ENCODE measurements around the gene FDPS.

FDPS gene

DNA sequence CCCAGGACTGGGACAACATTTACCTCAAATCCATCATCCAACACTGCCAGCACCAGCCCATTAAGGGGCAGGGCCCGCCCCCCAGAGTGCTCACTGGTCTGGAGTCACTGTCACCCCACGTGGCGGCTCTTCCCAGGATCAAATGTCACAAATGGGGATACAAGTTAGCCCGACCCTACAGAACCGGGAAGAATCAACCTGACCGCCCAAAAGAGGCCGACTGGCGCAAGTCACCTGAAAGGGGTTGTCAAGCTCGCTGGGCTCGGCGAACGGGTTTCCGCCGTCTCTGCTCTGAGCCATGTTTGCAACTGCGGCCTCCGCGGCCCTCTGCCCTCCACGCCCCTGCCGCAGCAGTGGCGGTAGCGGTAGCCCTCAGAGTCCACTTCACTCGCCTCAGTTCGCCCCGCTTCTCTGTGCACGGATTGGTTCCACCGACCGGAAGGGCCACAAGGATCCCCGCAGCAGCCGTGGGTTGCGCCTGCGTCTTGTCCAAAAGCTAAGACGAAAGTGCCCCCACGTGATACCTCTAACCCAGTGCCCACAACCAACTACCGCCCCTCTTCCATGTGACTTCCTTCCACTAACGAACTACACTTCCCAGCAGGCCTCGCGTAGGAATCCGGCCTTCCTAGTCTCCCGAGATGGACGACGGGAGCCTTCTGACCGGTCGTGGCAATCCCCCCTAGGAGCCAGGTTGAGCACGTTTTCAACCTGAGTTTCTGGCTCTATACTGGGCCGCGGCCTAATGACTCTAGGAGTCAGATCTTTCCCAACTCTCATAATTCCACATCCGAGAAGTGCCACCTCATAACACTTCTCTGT lies 46.6 kb upstream of the FDPS start, which contains the start of gene SCAMP3 (continued):
- TF ChIP-seq, protein P1, sequence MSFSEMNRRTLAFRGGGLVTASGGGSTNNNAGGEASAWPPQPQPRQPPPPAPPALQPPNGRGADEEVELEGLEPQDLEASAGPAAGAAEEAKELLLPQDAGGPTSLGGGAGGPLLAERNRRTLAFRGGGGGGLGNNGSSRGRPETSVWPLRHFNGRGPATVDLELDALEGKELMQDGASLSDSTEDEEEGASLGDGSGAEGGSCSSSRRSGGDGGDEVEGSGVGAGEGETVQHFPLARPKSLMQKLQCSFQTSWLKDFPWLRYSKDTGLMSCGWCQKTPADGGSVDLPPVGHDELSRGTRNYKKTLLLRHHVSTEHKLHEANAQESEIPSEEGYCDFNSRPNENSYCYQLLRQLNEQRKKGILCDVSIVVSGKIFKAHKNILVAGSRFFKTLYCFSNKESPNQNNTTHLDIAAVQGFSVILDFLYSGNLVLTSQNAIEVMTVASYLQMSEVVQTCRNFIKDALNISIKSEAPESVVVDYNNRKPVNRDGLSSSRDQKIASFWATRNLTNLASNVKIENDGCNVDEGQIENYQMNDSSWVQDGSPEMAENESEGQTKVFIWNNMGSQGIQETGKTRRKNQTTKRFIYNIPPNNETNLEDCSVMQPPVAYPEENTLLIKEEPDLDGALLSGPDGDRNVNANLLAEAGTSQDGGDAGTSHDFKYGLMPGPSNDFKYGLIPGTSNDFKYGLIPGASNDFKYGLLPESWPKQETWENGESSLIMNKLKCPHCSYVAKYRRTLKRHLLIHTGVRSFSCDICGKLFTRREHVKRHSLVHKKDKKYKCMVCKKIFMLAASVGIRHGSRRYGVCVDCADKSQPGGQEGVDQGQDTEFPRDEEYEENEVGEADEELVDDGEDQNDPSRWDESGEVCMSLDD (tag by site-specific recombination; IDR thresholded peaks at IDR 0.05): peak; percentile 59; the same call in 1 of the 2 replicates
- TF ChIP-seq ZNF843 (tag by site-specific recombination; IDR thresholded peaks at IDR 0.05) (peak; percentile 53; the same call in 1 of the 2 replicates), ZNF223 (tag by site-specific recombination; IDR thresholded peaks at IDR 0.05) (no peak), ZNF24 (tag by site-specific recombination; IDR thresholded peaks at IDR 0.05) (peak; percentile 65; the same call in 1 of the 2 replicates), IKZF3 (tag by site-specific recombination; IDR thresholded peaks at IDR 0.05) (peak; percentile 9; the same call in 1 of the 2 replicates), GLIS1 (tag by site-specific recombination; IDR thresholded peaks at IDR 0.05) (peak; percentile 65), ZNF354C (tag by site-specific recombination; IDR thresholded peaks at IDR 0.05; ENCODE audit: borderline replicate concordance, low read depth) (no peak), ZNF837 (tag by site-specific recombination; IDR thresholded peaks at IDR 0.05) (0 out of 2 replicates have a peak, but pooled peaks have one; percentile 26), ZBTB17 (tag by site-specific recombination; IDR thresholded peaks at IDR 0.05) (peak; percentile 97), ZFHX2 (tag by site-specific recombination; conservative IDR thresholded peaks at IDR 0.05) (peak; percentile 45; the same call in 1 of the 2 replicates), SP7 (tag by site-specific recombination; IDR thresholded peaks at IDR 0.05) (0 out of 2 replicates have a peak, but pooled peaks have one; percentile 55), ZNF341 (tag by site-specific recombination; IDR thresholded peaks at IDR 0.05; ENCODE audit: low read depth) (peak; percentile 74), ZNF473 (tag by site-specific recombination; IDR thresholded peaks at IDR 0.05) (no peak)

DNA sequence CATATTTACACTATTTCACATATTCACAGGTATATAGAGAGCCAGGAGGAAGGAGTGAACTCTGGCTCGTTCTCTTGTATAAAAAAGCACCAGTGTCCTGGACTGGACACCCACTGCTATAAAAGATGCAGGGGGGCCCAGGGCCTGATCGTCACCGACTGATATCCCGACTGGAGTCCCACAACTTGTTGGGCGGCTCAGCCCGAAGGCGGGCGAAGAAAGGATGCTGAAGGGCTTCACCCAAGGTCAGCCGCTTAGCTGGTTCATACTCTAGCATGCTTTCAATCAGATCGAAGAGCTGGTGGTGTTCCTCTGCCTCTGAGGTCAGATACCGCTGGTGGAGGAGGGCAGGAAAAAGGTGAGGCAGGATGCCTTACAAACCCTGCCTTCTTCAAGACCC lies 45.6 kb upstream of the FDPS start:
- CTCF ChIA-PET: interaction anchor here (0.8 to 6.2 kb wide), 2 partner anchors 13 to 15 kb away, joined by 5 to 91 read pairs; no protein-coding TSS in a partner anchor
- no peak overlapping the region for H3K4me3 ChIP-seq (ENCODE audit: low read depth, low read length)
- no peaks in the 10 kb centered on the region for H3K9me3 ChIP-seq (ENCODE audit: control insufficient read depth, insufficient read depth, low read depth, low read length)
- POLR2A ChIA-PET: interaction anchor here (2.6 kb wide), 1 partner anchor 10 kb away, joined by 19 read pairs; the partner anchor contains the start of gene CLK2
- no peaks in the 10 kb centered on the region for H3K4me1 ChIP-seq (ENCODE audit: control insufficient read depth, insufficient read depth, low read length)
- TF ChIP-seq YY2 (tag by site-specific recombination; IDR thresholded peaks at IDR 0.05): no peak
- TF ChIP-seq ZNF791 (tag by site-specific recombination; IDR thresholded peaks at IDR 0.05): no peak
- TF ChIP-seq ZNF707 (tag by site-specific recombination; IDR thresholded peaks at IDR 0.05): no peak
- no peak for TF ChIP-seq ZNF670 (tag by site-specific recombination; IDR thresholded peaks at IDR 0.05; ENCODE audit: low read depth)
- TF ChIP-seq, protein P2, sequence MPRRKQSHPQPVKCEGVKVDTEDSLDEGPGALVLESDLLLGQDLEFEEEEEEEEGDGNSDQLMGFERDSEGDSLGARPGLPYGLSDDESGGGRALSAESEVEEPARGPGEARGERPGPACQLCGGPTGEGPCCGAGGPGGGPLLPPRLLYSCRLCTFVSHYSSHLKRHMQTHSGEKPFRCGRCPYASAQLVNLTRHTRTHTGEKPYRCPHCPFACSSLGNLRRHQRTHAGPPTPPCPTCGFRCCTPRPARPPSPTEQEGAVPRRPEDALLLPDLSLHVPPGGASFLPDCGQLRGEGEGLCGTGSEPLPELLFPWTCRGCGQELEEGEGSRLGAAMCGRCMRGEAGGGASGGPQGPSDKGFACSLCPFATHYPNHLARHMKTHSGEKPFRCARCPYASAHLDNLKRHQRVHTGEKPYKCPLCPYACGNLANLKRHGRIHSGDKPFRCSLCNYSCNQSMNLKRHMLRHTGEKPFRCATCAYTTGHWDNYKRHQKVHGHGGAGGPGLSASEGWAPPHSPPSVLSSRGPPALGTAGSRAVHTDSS (tag by site-specific recombination; IDR thresholded peaks at IDR 0.05): no peak
- no peak for TF ChIP-seq RBAK (tag by site-specific recombination; IDR thresholded peaks at IDR 0.05)
- peak overlapping the region; percentile 35; the same call in 1 of the 2 replicates for H3K27ac ChIP-seq (ENCODE audit: extremely low read depth, low read depth, low read length)
- peaks cover 17 to 78% of the 10 kb centered on the region in 2 experiments for H3K36me3 ChIP-seq (ENCODE audit: control insufficient read depth in 2 of 2, insufficient read depth in 1 of 2, low read length in 2 of 2)

All from HEK293 (cell line).